GM19452 (cell line): ENCODE measurements around the gene FKBP14.
"Not testable (repeated sequence)": the region's sequence is repeated elsewhere in the genome, so short reads cannot be mapped to it uniquely, and the experiment has no call there.

Source experiments
- ATAC-seq: cut with Tn5 transposase; IDR thresholded peaks from one replicate; pipeline ENCODE4 v1.9.1; 2021; ENCODE audit not compliant: unreplicated experiment

Gene FKBP14

DNA sequence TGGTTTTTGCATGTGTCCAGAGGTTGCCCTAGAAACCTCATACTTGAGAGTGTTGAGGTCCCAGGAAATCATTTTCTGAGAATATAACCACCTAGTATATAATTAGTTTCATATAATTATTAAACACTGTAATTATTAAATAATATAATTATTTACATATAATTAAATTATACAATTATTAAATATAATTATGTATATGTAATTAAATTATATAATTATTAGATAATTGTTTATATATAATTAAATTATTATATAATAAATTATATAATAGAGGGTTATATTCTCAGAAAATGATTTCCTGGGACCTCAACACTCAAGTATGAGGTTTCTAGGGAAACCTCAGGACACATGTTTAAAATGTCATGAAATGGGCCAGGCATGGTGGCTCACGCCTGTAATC is 64.5 kb downstream of the FKBP14 start:
- ATAC-seq, result no peak

DNA sequence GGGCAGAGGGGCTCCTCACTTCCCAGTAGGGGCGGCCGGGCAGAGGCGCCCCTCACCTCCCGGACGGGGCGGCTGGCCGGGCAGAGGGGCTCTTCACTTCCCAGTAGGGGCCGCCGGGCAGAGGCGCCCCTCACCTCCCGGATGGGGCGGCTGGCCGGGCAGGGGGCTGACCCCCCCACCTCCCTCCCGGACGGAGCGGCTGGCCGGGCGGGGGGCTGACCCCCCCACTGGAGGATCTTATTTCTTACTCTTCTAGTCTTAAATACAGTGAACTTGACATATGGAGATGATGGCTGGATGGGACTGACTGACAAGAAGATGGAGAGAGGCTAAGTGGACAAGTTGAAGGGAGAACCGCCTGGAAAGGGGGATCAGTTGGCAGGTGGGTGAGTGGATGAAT is 64.9 kb downstream of the FKBP14 start:
- ATAC-seq, result not testable (repeated sequence)
